HG02852 (cell line): ENCODE data around the gene HCFC1R1.

Source experiments
- ATAC-seq: cut with Tn5 transposase; IDR thresholded peaks from one replicate; pipeline ENCODE4 v1.9.1; 2021; ENCODE audit warnings: mild to moderate bottlenecking, moderate library complexity; ENCODE audit not compliant: unreplicated experiment

Gene HCFC1R1

DNA sequence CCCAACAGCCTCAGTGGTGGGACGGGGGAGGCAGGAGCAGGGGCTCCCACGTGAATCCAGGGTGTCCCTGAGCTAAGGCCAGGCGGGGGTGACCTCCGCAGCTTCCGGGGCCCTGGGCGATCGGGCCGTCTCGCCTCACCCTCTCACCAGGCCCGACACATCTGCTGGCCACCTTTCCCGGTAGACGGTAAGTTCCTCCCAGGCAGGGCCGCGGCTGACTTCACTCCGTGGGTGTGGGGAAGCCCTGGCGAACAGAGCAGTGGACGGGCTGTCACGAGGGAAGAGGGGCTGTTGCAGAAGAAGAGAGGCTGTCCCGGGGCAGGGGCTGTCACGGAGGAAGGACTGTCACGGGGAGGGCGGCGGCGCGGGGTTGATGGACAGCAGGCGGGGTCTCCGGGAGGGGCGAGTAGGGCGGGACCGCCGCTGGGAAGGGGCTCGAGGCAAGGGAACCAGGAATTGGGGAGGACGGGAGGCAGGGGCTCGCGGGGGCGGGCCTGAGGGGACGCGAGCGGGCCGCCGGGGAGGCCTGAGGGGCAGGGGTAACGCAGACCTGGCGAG lies 44.0 kb downstream of the HCFC1R1 start:
- ATAC-seq, result no peak

DNA sequence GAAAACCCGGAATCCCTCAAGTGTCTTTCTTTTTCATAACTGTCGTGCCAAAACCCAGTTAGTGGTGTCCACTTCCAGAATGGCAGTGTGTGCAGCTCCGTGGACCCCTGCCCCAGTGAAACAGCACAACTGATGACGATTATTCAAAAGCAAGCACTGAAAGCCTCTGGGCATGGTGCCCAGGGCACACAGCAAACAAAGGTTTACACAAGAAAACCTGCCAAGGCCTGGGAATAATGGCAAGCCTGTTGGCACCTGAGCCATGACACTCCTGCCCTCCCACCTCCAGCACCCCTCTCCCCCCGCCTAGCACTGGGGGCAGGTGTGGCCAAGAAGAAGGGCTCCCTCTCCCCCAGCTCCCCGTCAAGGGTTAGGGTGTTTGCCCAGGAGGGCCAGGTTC lies 46.3 kb downstream of the HCFC1R1 start:
- ATAC-seq, result no peak

DNA sequence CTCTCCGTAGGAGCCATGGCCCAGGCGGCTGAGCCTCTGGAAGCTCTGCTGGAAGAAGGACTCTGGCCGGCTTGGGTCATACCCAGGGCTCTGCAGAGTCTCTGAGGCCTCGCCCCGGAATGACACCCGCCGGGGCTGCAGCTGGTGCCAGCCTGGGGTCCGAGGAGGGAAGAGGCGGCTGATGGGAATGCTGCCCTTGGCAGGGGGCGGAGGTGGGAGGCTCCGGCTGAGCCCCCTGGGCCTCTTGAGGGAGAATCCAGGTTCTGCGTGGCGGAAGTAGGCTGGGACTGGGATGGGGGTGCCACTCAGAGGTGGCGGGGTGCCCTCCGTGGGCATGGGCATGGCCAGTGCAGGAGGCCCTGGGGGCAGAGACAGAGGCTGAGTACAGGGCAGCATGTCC lies 47.1 kb downstream of the HCFC1R1 start:
- ATAC-seq, result no peak

DNA sequence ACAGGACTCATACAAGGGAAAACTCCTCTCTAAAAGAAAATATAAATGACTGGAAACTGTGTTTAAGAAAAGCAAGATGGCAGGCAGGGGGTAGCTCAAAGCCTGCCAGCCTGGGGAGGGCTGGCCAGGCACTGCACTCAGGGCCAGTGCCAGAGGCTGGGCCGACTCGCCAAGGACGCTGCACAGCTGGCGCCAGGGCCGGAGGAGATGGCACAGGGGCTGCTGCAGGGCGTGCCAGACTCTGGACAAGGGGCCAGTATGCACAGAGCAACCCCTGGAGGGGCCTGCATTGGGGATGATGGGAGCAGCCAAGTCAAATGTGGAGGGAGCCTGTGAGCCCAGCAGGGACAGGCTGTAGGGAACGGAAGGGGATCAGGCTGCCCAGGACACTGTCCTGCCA lies 47.5 kb downstream of the HCFC1R1 start:
- ATAC-seq, result no peak

DNA sequence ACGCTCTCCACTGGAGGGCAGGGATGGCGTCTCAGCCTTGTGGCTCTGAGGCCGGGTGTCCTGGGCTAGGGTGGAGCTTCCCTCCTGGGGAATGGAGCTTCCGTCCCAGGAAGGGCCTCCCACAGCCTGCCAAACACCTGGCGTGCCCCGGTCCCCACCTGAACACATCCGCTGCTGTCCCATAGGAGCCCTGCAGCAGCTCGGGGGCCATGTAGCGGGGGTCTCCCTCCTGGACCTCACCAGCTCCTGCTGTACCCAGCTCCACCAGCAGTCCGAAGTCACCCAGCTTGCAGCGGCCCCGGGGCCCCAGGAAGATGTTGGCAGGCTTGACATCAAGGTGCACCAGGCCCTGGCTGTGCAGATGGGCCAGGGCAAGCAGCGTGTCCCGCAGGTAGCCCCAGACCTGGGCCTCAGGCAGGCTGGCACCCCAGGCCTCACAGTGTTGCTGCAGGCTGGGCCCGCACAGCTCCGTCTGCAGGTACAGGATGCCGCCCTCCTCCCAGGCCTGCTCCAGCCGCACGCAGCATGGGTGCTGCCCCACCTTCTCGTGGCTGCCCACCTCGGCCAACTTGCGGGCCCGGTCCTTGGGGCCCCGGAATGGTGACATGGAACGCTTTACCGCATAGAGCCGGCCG lies 48.5 kb downstream of the HCFC1R1 start:
- no peak for ATAC-seq

DNA sequence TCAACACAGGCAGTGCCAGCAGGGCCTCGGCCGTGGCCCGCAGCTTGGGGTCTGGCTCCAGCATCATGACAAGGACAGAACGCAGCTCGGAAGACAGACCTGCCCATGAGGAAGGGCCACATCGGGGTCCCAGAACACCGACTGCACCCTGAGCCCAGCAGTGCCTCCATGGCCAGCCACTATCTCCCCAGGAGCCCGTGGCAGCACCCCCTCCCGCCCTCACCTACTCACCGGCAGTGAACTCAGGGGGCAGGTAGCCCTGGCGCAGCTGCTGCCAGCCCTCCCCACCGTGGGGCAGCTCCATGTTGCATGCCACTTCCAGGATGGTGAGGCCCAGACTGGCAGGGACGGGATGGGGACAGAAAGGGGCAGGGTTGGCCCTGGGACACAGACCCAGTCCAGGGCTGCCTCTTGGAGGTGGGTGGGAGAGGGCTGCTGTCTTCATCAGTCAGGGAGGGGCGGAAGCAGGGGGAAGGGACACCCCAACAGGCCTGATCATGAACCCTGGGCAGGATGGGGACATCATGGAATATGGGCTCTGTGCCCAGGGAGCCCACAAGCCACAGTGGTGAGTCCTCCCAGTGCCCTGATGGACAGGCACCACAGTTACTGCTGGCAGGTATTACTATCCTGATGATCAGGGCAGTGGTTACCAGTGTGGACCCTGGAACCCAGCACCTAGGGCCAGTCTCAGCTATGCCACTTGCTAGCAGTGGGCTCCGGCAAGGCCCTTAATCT lies 49.3 kb downstream of the HCFC1R1 start:
- ATAC-seq, result no peak

DNA sequence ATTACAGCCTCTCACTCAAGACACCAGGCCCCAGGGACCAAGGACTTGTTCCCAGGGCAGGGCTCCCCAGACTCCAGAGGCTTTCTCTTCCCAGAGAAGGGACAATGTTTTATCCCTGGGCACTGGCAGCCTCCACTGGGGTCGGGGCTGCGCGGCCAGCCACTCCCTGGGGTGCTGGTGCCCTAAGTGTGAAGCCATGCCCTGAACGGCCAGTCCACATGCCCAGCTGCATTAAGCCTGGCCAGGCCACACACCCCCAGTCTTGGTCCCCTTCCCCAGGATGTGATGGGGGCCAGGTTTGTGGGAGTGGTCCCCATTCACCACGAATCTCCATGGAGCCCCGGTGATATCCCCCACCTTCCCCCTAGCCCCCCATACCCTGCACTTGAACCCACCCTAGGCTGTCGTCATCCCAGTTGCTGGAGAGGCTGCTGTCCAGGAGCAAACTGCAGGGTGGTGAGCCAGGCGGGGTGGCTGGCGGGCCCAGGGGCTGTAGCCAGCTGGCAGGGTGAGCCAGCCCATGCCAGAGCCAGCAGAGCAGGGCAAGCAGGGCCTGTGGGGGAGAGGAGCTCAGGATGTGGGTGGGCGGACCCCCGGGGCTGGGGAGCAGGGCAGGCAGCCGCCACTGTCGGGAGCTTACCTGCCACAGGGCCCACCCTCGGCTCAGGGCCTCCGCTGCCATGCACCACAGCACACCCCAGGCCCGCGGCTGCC lies 50.0 kb downstream of the HCFC1R1 start:
- no peak for ATAC-seq

DNA sequence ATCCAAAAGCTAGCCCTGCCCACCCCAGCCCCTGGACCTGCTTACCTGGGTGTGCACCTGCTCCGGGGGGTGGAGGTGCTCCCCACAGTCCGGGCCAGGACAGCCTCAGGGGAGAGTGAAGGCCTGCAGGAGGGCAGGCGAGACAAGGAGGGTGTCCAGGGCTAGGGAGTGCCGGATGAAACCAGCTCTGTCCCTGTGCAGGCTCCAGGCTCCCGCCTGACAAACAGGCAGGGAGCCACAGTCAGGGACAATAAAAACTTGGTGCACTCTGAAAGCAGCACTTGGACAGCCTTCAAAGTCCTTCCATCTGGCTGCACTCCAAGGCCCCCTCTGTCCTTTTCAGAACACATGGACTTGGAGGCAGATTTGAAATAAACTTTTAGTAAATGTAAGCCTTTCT lies 50.6 kb downstream of the HCFC1R1 start:
- ATAC-seq, result no peak
